VCaP (cell line): ENCODE data around the gene DOCK8.

ENCODE experiments used
- H3K27ac ChIP-seq: fragments of 450-650 bp; 2 replicates; pipeline ENCODE4 v1.5.1; 2017
- TF ChIP-seq, protein P1 (sequence below): fragments of 450-650 bp; conservative IDR thresholded peaks from 2 replicates; pipeline ENCODE4 v1.5.1; 2017; ENCODE audit warnings: mild to moderate bottlenecking, moderate library complexity

The DOCK8 gene

GRCh38 chr9:446074-446699 lies 231.5 kb downstream of the DOCK8 start:
- no peak overlapping the region for H3K27ac ChIP-seq

GRCh38 chr9:447230-448025 lies 232.8 kb downstream of the DOCK8 start:
- TF ChIP-seq, protein P1, sequence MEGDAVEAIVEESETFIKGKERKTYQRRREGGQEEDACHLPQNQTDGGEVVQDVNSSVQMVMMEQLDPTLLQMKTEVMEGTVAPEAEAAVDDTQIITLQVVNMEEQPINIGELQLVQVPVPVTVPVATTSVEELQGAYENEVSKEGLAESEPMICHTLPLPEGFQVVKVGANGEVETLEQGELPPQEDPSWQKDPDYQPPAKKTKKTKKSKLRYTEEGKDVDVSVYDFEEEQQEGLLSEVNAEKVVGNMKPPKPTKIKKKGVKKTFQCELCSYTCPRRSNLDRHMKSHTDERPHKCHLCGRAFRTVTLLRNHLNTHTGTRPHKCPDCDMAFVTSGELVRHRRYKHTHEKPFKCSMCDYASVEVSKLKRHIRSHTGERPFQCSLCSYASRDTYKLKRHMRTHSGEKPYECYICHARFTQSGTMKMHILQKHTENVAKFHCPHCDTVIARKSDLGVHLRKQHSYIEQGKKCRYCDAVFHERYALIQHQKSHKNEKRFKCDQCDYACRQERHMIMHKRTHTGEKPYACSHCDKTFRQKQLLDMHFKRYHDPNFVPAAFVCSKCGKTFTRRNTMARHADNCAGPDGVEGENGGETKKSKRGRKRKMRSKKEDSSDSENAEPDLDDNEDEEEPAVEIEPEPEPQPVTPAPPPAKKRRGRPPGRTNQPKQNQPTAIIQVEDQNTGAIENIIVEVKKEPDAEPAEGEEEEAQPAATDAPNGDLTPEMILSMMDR = no peak
- no peak overlapping the region for H3K27ac ChIP-seq

More at GRCh38 chr9:446074-446699, 231.5 kb downstream of the DOCK8 start:
- TF ChIP-seq, protein P1 = no peak

DNA sequence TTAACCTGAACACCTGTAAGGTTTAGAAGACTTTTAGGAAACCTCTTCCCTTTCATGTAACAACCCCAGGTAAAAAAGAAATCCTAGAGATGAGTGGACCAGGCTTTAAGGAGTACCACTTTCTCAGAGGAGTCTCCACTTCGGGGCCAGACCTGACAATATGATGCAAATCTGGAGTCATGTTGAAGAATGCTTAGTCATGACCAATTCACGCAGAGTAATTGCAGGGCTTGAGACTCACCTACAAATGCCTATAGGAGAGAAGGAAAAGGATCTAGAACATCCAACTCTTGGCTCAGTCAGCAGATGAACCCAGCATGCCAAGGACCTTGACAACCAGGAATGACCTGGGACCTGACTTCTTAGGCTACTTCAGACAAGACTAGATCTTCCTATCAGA lies 235.4 kb downstream of the DOCK8 start:
- TF ChIP-seq, protein P1 = no peak
- no peak overlapping the region for H3K27ac ChIP-seq

DNA sequence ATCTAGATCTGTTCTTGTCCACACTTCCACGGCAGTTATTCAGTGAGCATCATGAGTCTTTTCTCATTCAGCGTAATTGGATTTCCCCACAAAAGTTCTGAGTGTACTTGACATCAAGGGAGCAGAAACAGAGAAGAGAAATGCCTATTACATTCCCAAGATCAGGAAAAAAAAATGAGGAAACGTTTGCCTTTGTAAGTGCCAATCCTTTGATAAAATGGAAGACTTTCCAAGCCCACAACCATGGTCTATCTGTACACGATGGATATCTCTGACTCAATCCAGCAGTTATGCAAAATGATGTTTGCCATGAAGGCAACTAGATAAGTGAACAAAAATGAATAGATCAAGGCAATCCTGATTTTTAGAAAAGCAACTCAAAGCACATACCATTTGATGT lies 235.9 kb downstream of the DOCK8 start:
- TF ChIP-seq, protein P1 = no peak
- H3K27ac ChIP-seq = no peak overlapping the region

GRCh38 chr9:453832-454231 lies 239.2 kb downstream of the DOCK8 start:
- TF ChIP-seq, protein P1 = no peak

GRCh38 chr9:456365-456764 lies 241.7 kb downstream of the DOCK8 start:
- peak overlapping the region; percentile 34; the same call in 1 of the 2 replicates for H3K27ac ChIP-seq
- TF ChIP-seq, protein P1 = no peak

More at GRCh38 chr9:453832-454231, 239.2 kb downstream of the DOCK8 start:
- H3K27ac ChIP-seq = no peak overlapping the region

GRCh38 chr9:458590-458989 lies 243.9 kb downstream of the DOCK8 start:
- no peak overlapping the region for H3K27ac ChIP-seq
- TF ChIP-seq, protein P1 = no peak
